Measurements from ENCODE around the gene AMIGO3.

- TF ChIP-seq CTCF (tag by site-specific recombination; IDR thresholded peaks at IDR 0.05) (no peak), ATF2 (tag by site-specific recombination; IDR thresholded peaks at IDR 0.05; ENCODE audit: low read depth) (no peak), ELK4 (IDR thresholded peaks at IDR 0.05; ENCODE audit: borderline replicate concordance, low read depth, low read length) (no peak), ZNF660 (tag by site-specific recombination; IDR thresholded peaks at IDR 0.05) (no peak), TRIM28 (IDR thresholded peaks at IDR 0.05; ENCODE audit: borderline replicate concordance, low read length) (no peak), ZNF114 (tag by site-specific recombination; IDR thresholded peaks at IDR 0.05) (no peak), ZNF23 (tag by site-specific recombination; IDR thresholded peaks at IDR 0.05; ENCODE audit: borderline replicate concordance) (no peak), ZNF792 (tag by site-specific recombination; IDR thresholded peaks at IDR 0.05) (no peak), PATZ1 (tag by site-specific recombination; IDR thresholded peaks at IDR 0.05) (no peak), ZBTB49 (tag by site-specific recombination; IDR thresholded peaks at IDR 0.05; ENCODE audit: low read depth) (no peak), REST (tag by site-specific recombination; IDR thresholded peaks at IDR 0.05) (no peak), ZBTB44 (tag by site-specific recombination; IDR thresholded peaks at IDR 0.05) (no peak), ZNF707 (tag by site-specific recombination; IDR thresholded peaks at IDR 0.05) (no peak), ZNF121 (tag by site-specific recombination; IDR thresholded peaks at IDR 0.05) (no peak)
Measured at GRCh38 chr3:49745986-49746385, 26.5 kb upstream of the AMIGO3 start.

Data from HEK293 (cell line).